HG03039 (cell line): ENCODE results near the gene AKNA.

Experiments used
- ATAC-seq: cut with Tn5 transposase; IDR thresholded peaks from one replicate; pipeline ENCODE4 v1.9.1; 2021; ENCODE audit warnings: mild to moderate bottlenecking, moderate library complexity; ENCODE audit not compliant: unreplicated experiment

The AKNA gene

GRCh38 chr9:114308361-114308950 lies 79.3 kb downstream of the AKNA start:
- ATAC-seq = no peak

- no peak for ATAC-seq
Observed at GRCh38 chr9:114307899-114308267, 79.9 kb downstream of the AKNA start.

- no peak for ATAC-seq
Observed at GRCh38 chr9:114304416-114305188, 83.2 kb downstream of the AKNA start.

GRCh38 chr9:114303977-114304376 lies 83.8 kb downstream of the AKNA start:
- ATAC-seq = no peak

GRCh38 chr9:114303571-114303970 lies 84.2 kb downstream of the AKNA start:
- ATAC-seq = no peak

- no peak for ATAC-seq
Observed at GRCh38 chr9:114302727-114303126, 85.1 kb downstream of the AKNA start.

GRCh38 chr9:114301798-114302565 lies 85.8 kb downstream of the AKNA start:
- no peak for ATAC-seq

- no peak for ATAC-seq
Observed at GRCh38 chr9:114300846-114301797, 86.7 kb downstream of the AKNA start.

GRCh38 chr9:114300153-114300845 lies 87.5 kb downstream of the AKNA start:
- no peak for ATAC-seq

GRCh38 chr9:114299286-114300152 lies 88.3 kb downstream of the AKNA start:
- ATAC-seq = no peak

- ATAC-seq = no peak
Observed at GRCh38 chr9:114296338-114296737, 91.4 kb downstream of the AKNA start.

- ATAC-seq = no peak
Observed at GRCh38 chr9:114294664-114295063, 93.1 kb downstream of the AKNA start.

GRCh38 chr9:114291886-114292590 lies 95.7 kb downstream of the AKNA start:
- ATAC-seq = no peak

- no peak for ATAC-seq
Observed at GRCh38 chr9:114291064-114291474, 96.7 kb downstream of the AKNA start.

GRCh38 chr9:114290561-114290986 lies 97.2 kb downstream of the AKNA start:
- no peak for ATAC-seq

GRCh38 chr9:114289571-114290481 lies 98.0 kb downstream of the AKNA start:
- no peak for ATAC-seq

- ATAC-seq = no peak
Observed at GRCh38 chr9:114289106-114289505, 98.7 kb downstream of the AKNA start.
